Activated naive CD4-positive, alpha-beta T cell treated with anti-CD3 and anti-CD28 coated beads, Interleukin-2, amount 50 U/mL, for 16 hours (primary cell): ENCODE measurements around the gene LAMA5.

Experiments used
- DNase-seq: peaks from one replicate; pipeline ENCODE4 v3.0.0-alpha.2; 2020

The LAMA5 gene

GRCh38 chr20:62280303-62280702, 86.8 kb downstream of the LAMA5 start:
- DNase-seq = no peak

GRCh38 chr20:62277253-62277652, 89.9 kb downstream of the LAMA5 start:
- no peak for DNase-seq

GRCh38 chr20:62276439-62276838, 90.7 kb downstream of the LAMA5 start:
- DNase-seq = no peak

DNA sequence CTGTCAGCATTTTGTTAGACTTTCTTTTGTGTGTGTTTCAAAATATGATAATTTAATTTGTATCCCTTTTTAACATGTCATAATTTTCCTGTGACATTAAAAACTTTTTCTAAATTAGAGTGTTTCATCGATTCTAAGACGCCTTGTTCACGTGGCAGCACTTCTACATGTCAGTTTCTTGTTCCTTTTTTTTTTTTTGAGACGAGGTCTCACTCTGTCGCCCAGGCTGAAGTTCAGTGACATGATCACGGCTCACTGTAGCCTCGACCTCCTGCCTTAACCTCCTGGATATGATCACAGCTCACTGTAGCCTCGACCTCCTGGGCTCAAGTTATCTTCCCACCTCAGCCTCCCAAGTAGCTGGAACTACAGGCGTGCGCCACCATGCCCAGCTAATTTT, 91.9 kb downstream of the LAMA5 start:
- no peak for DNase-seq

- DNase-seq = no peak
Measured at GRCh38 chr20:62274332-62274950, 92.7 kb downstream of the LAMA5 start.

DNA sequence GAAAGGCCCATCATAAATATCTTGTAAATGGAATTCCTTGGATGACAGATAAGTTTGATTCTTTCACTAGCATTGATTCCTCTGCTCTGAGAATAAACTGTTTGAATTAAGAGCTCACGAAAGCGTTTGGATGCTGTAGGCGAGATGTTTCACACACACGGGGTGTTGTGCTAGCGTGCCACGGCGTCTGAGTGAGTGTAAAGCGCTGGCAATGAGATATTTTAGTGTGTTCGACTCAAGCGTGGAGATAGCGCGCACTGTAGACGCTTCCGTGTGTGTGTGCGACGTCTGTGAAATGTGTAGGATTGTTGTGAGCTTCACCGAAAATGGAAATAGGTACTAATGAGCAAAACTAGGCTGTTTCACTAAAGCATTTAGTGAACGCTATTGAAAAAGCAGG, 93.7 kb downstream of the LAMA5 start:
- DNase-seq = no peak

- DNase-seq = no peak
Measured at GRCh38 chr20:62272200-62272599, 94.9 kb downstream of the LAMA5 start.

- no peak for DNase-seq
Measured at GRCh38 chr20:62269871-62270270, 97.2 kb downstream of the LAMA5 start.

- DNase-seq = no peak
Measured at GRCh38 chr20:62269378-62269777, 97.7 kb downstream of the LAMA5 start.

DNA sequence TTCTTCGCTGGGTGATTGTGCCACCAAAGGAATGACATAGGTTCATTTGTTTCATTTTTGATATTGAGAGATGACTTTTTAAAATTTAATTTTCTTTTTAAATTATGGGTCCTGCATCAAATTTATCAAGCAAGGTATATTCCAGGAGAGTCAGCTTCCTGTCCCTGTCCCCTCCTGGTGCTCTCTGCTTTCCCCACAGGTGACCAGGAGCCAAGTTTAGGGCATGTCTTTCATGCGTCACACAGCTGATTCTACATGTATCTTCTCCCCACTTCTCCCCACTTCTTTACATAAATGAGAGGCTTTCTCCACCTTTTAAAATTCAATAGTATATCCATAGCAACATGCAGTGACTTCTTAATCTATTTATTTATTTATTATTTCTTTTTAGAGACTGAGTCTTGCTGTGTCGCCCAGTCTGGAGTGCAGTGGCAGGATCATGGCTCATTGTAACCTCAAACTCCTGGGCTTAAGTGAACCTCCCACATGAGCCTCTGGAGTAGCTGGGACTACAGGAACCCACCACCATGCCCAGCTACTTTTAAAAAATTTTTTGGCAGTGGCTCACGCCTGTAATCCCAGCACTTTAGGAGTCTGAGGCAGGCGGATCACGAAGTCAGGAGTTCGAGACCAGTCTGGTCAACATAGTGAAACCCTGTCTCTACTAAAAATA, 98.7 kb downstream of the LAMA5 start:
- no peak for DNase-seq

- no peak for DNase-seq
Measured at GRCh38 chr20:62267543-62267942, 99.6 kb downstream of the LAMA5 start.

GRCh38 chr20:62266851-62267250, 100.3 kb downstream of the LAMA5 start:
- DNase-seq = no peak

GRCh38 chr20:62266340-62266739, 100.8 kb downstream of the LAMA5 start:
- no peak for DNase-seq

DNA sequence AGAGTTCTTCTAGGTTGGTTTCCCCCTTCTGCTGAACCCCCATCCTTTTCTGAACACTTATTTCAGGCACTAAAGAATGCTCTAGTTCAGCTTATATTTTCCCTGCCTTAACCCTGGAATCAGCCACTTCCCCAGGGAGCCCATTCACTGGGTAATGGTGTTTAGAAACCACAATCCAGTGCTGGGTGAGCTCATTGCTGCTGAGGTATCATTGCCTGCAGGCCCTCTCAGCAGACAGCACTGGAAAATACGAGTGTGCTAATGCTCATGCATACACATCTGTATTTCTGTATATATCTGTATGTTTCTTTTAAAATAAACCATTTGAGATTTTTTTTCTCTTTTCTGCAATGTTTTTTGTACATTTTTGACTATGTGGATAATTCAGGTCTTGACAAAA, 101.7 kb downstream of the LAMA5 start:
- no peak for DNase-seq

DNA sequence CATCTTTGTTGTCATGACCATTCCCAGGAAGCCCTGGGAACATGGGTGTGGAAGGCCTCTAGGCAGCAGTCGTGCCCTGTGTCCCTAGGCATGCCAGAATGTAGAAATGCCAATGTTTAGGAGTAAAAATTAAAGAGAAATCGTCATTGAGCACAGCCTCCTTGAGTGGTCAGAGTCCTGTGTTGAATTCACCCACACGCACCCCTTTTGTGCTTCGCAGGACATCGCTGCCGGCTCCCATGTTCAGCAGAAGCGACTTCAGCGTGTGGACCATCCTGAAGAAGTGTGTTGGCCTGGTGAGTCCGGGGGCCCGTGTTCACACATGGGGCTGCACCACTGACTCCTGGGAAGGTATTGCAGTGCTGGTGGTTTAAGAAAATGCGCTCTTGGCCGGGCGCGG, 103.7 kb downstream of the LAMA5 start:
- DNase-seq = no peak

DNA sequence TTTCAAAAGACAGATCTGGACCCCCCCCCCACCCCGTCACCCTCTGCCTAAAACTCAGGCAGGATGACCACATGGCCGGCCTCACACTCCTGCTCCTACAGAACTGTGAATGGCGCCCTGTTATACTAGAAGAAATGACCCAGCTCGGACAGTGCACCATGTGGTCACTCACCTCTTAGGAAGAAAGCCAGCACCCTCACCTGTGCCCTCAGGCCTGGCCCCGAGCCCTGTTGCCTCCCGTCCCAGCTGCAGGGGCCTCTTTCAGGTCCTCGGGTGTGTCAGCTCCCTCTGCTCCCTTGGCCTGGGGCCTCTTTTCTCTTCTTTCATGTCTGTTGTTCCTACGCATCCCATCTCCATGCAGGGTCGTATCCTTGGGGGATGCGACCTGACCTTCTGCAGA, 105.0 kb downstream of the LAMA5 start:
- no peak for DNase-seq

- no peak for DNase-seq
Measured at GRCh38 chr20:62259294-62259565, 107.9 kb downstream of the LAMA5 start.
